ENCODE measurements around the gene CADPS. TPM values are rescaled to one million over a fixed set of nuclear protein-coding genes. Genes with fewer than 3 reads are reported as not detected.

The CADPS gene
- polyA plus RNA-seq, 1 donor from 2014 or later = 118 TPM

GRCh38 chr3:62823461-62824050 is 51.7 kb downstream of the CADPS start:
- H3K9me2 ChIP-seq (ENCODE audit: insufficient read depth, low read length) = no peaks in the 10 kb centered on the region
- no peak overlapping the region for H3K9ac ChIP-seq (ENCODE audit: low read length)
- no peak for TF ChIP-seq EZH2 (IDR thresholded peaks at IDR 0.05; ENCODE audit: borderline replicate concordance, insufficient read depth, low read length, poor library complexity, severe bottlenecking)
- no peak for TF ChIP-seq TAF1 (IDR thresholded peaks at IDR 0.05; ENCODE audit: low read depth)
- TF ChIP-seq POLR2AphosphoS5 (IDR thresholded peaks at IDR 0.05) = peak; percentile 10
- TF ChIP-seq, protein P1, sequence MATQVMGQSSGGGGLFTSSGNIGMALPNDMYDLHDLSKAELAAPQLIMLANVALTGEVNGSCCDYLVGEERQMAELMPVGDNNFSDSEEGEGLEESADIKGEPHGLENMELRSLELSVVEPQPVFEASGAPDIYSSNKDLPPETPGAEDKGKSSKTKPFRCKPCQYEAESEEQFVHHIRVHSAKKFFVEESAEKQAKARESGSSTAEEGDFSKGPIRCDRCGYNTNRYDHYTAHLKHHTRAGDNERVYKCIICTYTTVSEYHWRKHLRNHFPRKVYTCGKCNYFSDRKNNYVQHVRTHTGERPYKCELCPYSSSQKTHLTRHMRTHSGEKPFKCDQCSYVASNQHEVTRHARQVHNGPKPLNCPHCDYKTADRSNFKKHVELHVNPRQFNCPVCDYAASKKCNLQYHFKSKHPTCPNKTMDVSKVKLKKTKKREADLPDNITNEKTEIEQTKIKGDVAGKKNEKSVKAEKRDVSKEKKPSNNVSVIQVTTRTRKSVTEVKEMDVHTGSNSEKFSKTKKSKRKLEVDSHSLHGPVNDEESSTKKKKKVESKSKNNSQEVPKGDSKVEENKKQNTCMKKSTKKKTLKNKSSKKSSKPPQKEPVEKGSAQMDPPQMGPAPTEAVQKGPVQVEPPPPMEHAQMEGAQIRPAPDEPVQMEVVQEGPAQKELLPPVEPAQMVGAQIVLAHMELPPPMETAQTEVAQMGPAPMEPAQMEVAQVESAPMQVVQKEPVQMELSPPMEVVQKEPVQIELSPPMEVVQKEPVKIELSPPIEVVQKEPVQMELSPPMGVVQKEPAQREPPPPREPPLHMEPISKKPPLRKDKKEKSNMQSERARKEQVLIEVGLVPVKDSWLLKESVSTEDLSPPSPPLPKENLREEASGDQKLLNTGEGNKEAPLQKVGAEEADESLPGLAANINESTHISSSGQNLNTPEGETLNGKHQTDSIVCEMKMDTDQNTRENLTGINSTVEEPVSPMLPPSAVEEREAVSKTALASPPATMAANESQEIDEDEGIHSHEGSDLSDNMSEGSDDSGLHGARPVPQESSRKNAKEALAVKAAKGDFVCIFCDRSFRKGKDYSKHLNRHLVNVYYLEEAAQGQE (IDR thresholded peaks at IDR 0.05; ENCODE audit: borderline replicate concordance) = peak; percentile 79
- no peaks in the 10 kb centered on the region for H3K79me2 ChIP-seq (replicated peaks; ENCODE audit: insufficient read depth, low read length)
- peak overlapping the region; percentile 41 for H3K4me3 ChIP-seq (ENCODE audit: low read length)
- H4K20me1 ChIP-seq (ENCODE audit: insufficient read depth) = no peaks in the 10 kb centered on the region
- H2AFZ ChIP-seq (ENCODE audit: low read depth, low read length) = no peak overlapping the region
- no peak overlapping the region for H3K27ac ChIP-seq (ENCODE audit: low read length)
- H3K4me2 ChIP-seq (ENCODE audit: low read length) = peak overlapping the region; percentile 33
- no peaks in the 10 kb centered on the region for H3K9me3 ChIP-seq (ENCODE audit: low read length)
- no peaks in the 10 kb centered on the region for H3F3A ChIP-seq (ENCODE audit: insufficient read depth, low read length, poor library complexity, severe bottlenecking)
- no peaks in the 10 kb centered on the region for H3K36me3 ChIP-seq (ENCODE audit: insufficient read depth, low read length)
- H3K27me3 ChIP-seq (ENCODE audit: insufficient read depth, low read depth, low read length) = peaks cover 5% of the 10 kb centered on the region

GRCh38 chr3:62822905-62823304 is 52.3 kb downstream of the CADPS start:
- H3F3A ChIP-seq (ENCODE audit: insufficient read depth, low read length, poor library complexity, severe bottlenecking) = no peaks in the 10 kb centered on the region
- H3K27me3 ChIP-seq (ENCODE audit: insufficient read depth, low read depth, low read length) = peaks cover 5% of the 10 kb centered on the region
- no peak overlapping the region for H3K4me3 ChIP-seq (ENCODE audit: low read length)
- no peaks in the 10 kb centered on the region for H4K20me1 ChIP-seq (ENCODE audit: insufficient read depth)
- no peaks in the 10 kb centered on the region for H3K9me3 ChIP-seq (ENCODE audit: low read length)
- no peaks in the 10 kb centered on the region for H3K36me3 ChIP-seq (ENCODE audit: insufficient read depth, low read length)
- H3K27ac ChIP-seq (ENCODE audit: low read length) = no peak overlapping the region
- no peak overlapping the region for H3K9ac ChIP-seq (ENCODE audit: low read length)
- H3K9me2 ChIP-seq (ENCODE audit: insufficient read depth, low read length) = no peaks in the 10 kb centered on the region
- no peaks in the 10 kb centered on the region for H3K79me2 ChIP-seq (replicated peaks; ENCODE audit: insufficient read depth, low read length)
- TF ChIP-seq MXI1 (conservative IDR thresholded peaks at IDR 0.05; ENCODE audit: poor library complexity, severe bottlenecking) (no peak), EP300 (conservative IDR thresholded peaks at IDR 0.05; ENCODE audit: poor library complexity, severe bottlenecking) (peak; percentile 92), TAF1 (IDR thresholded peaks at IDR 0.05; ENCODE audit: low read depth) (no peak), RAD21 (conservative IDR thresholded peaks at IDR 0.05) (no peak), POLR2AphosphoS5 (IDR thresholded peaks at IDR 0.05) (peak; percentile 75), CTCF (IDR thresholded peaks at IDR 0.05; ENCODE audit: poor library complexity, severe bottlenecking) (no peak)
- H3K4me2 ChIP-seq (ENCODE audit: low read length) = no peak overlapping the region
- no peak overlapping the region for H2AFZ ChIP-seq (ENCODE audit: low read depth, low read length)

- Histone ChIP-seq H3K9ac (ENCODE audit: low read length) (no peak overlapping the region), H3K4me2 (ENCODE audit: low read length) (no peak overlapping the region), H3K79me2 (replicated peaks; ENCODE audit: insufficient read depth, low read length) (peaks cover 2% of the 10 kb centered on the region), H3K36me3 (ENCODE audit: insufficient read depth, low read length) (no peaks in the 10 kb centered on the region), H2AFZ (ENCODE audit: low read depth, low read length) (no peak overlapping the region), H3K27me3 (ENCODE audit: insufficient read depth, low read depth, low read length) (no peaks in the 10 kb centered on the region), H4K20me1 (ENCODE audit: insufficient read depth) (no peaks in the 10 kb centered on the region), H3K9me3 (ENCODE audit: low read length) (no peaks in the 10 kb centered on the region), H3F3A (ENCODE audit: insufficient read depth, low read length, poor library complexity, severe bottlenecking) (no peaks in the 10 kb centered on the region), H3K9me2 (ENCODE audit: insufficient read depth, low read length) (no peaks in the 10 kb centered on the region), H3K27ac (ENCODE audit: low read length) (no peak overlapping the region), H3K4me3 (ENCODE audit: low read length) (no peak overlapping the region)
- TF ChIP-seq SMC3 (conservative IDR thresholded peaks at IDR 0.05; ENCODE audit: poor library complexity) (no peak), EZH2 (IDR thresholded peaks at IDR 0.05; ENCODE audit: borderline replicate concordance, insufficient read depth, low read length, poor library complexity, severe bottlenecking) (no peak), MXI1 (conservative IDR thresholded peaks at IDR 0.05; ENCODE audit: poor library complexity, severe bottlenecking) (no peak), RAD21 (conservative IDR thresholded peaks at IDR 0.05) (no peak), EP300 (conservative IDR thresholded peaks at IDR 0.05; ENCODE audit: poor library complexity, severe bottlenecking) (no peak), TAF1 (IDR thresholded peaks at IDR 0.05; ENCODE audit: low read depth) (no peak), CTCF (IDR thresholded peaks at IDR 0.05; ENCODE audit: poor library complexity, severe bottlenecking) (no peak), POLR2AphosphoS5 (IDR thresholded peaks at IDR 0.05) (no peak)
- TF ChIP-seq, protein P1 (IDR thresholded peaks at IDR 0.05; ENCODE audit: borderline replicate concordance) = no peak
Observed at GRCh38 chr3:62818347-62818746, 56.9 kb downstream of the CADPS start.

Measured in neural cell (in vitro differentiated cells).